Thyroid gland (tissue), 4 donors: ENCODE results near the gene SERPINB13.
"Not testable (repeated sequence)": the region's sequence is repeated elsewhere in the genome, so short reads cannot be mapped to it uniquely, and the experiment has no call there.

Experiments
- POLR2A ChIP-seq, 2 donors: fragments of 450-650 bp; IDR thresholded peaks; one replicate each; pipeline ENCODE4 v1.6.1; 2017; ENCODE audit warnings: antibody characterized with exemption in 2 of 2, mild to moderate bottlenecking in 2 of 2, moderate library complexity in 1 of 2
- TF ChIP-seq, protein P1 (sequence below), 6 experiments: fragments of 200-600 bp in 3 of 6; fragments of 450-650 bp in 3 of 6; sonication (generic) in 3 of 6; IDR thresholded peaks; one replicate each; pipeline ENCODE4 v1.5.1; 2016 to 2019; ENCODE audit warnings: antibody characterized with exemption in 6 of 6, mild to moderate bottlenecking in 2 of 6, inconsistent platforms in 1 of 6, moderate library complexity in 1 of 6

DNA sequence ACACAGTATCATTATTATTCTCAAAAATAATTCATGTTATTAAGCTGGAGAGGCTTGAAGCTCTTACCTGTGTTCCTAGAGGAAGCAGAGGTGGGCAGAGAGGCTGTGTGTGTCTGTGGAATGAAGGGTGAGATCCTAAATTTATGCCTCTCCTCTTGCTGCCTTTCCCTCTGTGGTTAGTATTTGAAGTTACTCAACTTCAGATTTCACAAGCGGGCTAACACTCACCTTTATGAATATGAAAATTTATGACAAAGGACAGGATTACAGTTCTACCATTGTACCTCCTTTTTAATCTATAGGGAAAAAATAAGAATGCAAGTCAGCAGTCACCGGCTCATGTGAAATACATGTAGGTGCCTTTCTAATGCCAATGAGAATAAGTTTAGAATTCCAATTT lies 57.0 kb downstream of the SERPINB13 start, which contains the start of gene SERPINB4:
- TF ChIP-seq, protein P1, sequence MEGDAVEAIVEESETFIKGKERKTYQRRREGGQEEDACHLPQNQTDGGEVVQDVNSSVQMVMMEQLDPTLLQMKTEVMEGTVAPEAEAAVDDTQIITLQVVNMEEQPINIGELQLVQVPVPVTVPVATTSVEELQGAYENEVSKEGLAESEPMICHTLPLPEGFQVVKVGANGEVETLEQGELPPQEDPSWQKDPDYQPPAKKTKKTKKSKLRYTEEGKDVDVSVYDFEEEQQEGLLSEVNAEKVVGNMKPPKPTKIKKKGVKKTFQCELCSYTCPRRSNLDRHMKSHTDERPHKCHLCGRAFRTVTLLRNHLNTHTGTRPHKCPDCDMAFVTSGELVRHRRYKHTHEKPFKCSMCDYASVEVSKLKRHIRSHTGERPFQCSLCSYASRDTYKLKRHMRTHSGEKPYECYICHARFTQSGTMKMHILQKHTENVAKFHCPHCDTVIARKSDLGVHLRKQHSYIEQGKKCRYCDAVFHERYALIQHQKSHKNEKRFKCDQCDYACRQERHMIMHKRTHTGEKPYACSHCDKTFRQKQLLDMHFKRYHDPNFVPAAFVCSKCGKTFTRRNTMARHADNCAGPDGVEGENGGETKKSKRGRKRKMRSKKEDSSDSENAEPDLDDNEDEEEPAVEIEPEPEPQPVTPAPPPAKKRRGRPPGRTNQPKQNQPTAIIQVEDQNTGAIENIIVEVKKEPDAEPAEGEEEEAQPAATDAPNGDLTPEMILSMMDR (IDR thresholded peaks at IDR 0.05): not testable (repeated sequence)
- not testable (repeated sequence) for TF ChIP-seq POLR2A (IDR thresholded peaks at IDR 0.05)
